ENCODE measurements around the gene EVC2.

The EVC2 gene

GRCh38 chr4:5683566-5683965 is 24.8 kb downstream of the EVC2 start:
- no peak for DNase-seq (ENCODE audit: low spot score)

DNA sequence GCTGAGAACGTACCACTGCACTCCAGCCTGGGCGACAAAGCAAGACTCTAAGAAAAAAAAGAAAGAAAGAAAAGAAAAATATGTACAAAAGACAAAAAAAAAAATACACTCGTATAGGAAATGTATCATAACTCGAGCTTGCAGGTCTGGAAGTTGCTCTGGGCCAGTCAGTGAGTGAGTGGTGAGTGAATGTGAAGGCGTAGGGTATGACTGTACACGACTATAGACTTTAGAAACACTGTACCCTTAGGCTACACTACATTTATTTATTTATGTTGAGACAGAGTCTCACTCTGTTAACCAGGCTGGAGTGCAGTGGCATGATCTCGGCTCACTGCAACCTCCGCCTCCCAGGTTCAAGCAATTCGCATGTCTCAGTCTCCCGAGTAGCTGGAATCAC is 29.4 kb downstream of the EVC2 start:
- no peak for DNase-seq (ENCODE audit: low spot score)

DNA sequence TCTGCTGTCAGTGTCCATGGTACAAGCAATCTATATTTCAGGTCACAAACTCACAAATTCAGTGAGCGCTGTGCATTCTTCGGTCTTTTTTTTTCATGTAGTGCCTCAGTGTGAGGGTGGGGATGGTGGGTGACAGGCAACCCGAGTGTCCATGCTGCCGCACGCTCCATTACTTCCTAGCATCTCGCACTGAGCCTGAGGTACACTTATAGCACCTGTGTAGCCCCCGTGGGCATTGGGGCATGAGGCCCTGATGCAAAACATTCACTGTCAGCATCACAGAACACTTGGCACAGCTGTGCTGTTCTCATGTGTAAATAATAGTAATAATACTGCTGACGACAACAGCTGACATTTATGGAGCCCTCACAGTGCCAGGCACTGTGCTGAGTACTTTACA is 31.6 kb downstream of the EVC2 start:
- peak; percentile 5 for DNase-seq (ENCODE audit: low spot score)

DNA sequence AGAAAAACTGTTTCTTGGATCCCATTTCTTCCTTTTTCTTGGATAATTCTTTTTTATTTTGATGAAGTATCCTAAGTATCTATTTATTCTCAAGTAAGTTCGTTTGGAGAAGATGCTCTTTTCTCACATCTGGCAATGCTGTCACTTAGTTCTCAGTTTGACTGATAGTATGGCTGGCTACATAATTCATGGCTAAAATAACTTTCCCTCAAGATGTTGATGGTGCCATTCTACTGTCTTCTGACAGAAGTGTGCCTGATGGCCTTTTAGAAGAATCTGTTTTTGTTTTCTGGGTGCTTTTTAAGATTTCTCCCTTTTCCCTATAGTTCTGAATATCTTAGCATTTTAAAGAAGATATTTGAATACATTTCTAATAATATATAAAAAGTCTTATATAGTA is 41.6 kb downstream of the EVC2 start:
- DNase-seq (ENCODE audit: low spot score): no peak

- DNase-seq (ENCODE audit: low spot score): no peak
Observed at GRCh38 chr4:5664778-5665177, 43.6 kb downstream of the EVC2 start.

- DNase-seq (ENCODE audit: low spot score): no peak
Observed at GRCh38 chr4:5662555-5662954, 45.8 kb downstream of the EVC2 start.

DNA sequence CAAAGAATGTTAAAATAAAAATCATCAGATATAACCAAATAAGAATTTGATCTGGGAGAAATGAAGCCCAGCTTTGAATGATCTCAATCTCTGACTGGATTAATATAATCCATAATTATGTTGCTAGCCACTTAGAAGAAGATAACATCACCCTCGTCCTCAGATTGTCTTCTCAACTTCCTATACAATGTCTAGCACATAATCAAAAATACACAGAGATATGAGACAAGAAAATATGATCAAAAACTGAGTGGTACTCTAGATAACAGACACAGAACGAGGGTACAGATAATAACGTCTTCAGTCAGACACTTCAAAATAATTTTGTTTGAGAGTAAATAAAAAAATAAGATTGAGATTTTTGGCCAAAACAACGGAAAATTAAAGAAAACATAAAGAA is 47.1 kb downstream of the EVC2 start:
- no peak for DNase-seq (ENCODE audit: low spot score)

- no peak for DNase-seq (ENCODE audit: low spot score)
Observed at GRCh38 chr4:5660185-5660584, 48.2 kb downstream of the EVC2 start.

DNA sequence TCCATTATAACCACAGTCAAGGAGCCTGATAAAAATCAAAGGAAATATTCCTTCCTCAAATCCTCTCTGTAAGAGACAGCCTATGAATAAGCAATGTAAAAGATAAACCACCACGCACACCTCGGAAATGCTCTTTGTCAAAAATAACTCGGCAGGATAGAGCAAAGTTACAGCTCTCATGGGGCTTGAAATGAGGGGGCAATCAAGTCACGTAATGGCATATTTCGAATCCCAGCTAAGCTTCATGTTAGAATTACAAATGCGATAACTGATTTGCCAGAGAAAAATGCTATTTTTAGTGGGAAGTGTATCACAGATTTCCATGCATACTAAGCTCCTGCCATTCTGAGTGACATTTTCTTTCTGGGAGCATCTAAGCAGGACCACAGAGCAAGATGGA is 49.4 kb downstream of the EVC2 start:
- DNase-seq (ENCODE audit: low spot score): no peak

DNA sequence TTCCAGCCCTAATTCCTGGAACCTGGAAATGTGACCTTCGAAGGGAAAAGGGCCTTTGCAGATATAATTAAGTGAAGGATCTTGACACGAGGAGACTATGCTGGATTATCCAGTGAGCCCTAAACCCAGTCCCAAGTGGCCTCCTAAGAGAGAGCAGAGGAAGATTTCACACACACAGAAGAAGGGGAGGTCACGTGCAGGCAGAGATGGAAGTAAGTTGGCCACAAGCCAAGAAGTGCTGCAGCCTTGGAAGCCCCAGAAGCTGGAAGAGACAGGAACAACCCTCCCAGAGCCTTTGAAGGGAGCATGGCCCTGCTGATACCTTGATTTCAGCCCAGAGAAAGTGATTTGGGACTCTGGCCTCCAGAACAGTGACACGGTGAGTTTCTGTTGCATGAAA is 51.9 kb downstream of the EVC2 start:
- no peak for DNase-seq (ENCODE audit: low spot score)

- no peak for DNase-seq (ENCODE audit: low spot score)
Observed at GRCh38 chr4:5654791-5655190, 53.6 kb downstream of the EVC2 start.

DNA sequence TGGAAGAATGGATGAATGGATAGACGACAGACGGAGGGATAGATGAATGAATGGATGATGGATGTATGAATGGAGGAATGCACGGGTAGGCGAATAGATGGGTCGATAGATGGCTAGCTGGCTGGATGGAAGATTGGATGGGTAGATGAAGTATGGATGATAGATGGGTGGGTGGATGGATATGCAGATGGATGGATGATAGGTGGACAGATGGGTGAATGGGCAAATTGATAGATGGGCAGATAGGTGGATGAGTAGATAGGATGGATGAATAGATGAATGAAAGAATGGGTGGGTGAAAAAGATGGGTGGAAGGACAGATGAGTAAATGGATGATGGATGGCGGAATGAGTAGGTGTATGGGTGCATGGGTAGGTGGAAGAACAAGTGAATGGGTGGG is 57.3 kb downstream of the EVC2 start:
- DNase-seq (ENCODE audit: low spot score): no peak

GRCh38 chr4:5650040-5650439 is 58.3 kb downstream of the EVC2 start:
- DNase-seq (ENCODE audit: low spot score): no peak

GRCh38 chr4:5647351-5647750 is 61.0 kb downstream of the EVC2 start:
- DNase-seq (ENCODE audit: low spot score): no peak

- DNase-seq (ENCODE audit: low spot score): no peak
Observed at GRCh38 chr4:5640096-5640495, 68.3 kb downstream of the EVC2 start.

GRCh38 chr4:5639556-5639955 is 68.8 kb downstream of the EVC2 start:
- no peak for DNase-seq (ENCODE audit: low spot score)

GRCh38 chr4:5638976-5639375 is 69.4 kb downstream of the EVC2 start:
- no peak for DNase-seq (ENCODE audit: low spot score)

- DNase-seq (ENCODE audit: low spot score): no peak
Observed at GRCh38 chr4:5638316-5638715, 70.0 kb downstream of the EVC2 start.

DNA sequence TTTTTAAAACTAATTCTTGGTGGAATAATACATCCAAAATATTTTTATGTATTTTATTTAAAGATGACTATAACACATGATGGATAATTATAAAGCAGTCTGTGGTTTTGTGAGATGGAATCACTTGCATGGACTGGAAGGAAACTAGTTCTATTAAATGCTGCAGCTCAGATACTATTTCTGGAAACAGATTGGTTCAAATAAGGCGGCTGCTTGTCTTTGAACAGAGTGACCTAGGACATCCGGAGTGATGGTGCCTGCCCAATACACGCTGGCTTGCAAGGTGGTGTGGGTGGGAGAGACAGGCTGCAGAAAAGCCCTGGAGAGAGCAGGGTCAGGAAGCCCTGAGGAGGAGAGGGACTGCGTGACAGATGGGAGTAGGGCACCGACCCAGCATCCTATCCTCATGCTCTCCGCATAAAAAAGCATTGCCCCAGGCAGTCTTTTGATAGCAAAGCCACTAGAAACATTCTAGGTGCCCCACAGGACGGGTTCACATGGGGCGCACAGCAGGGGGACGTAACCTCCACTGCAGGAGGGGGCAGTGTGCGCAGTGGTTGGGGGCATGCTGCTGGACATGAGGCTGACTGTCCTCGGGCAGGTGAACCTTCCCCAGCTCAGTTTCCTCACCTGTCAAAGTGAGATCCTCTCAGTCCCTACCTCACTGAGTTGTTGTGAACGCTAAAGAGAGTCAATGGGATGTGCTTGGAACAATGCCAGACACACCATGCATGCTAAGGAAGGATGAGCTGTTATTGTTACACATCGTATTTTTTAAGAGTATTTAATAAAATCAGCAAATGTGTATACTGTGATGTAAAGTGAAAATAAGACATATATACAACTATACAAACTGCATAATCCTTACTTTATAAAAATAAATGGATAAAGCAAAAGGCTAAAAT is 71.3 kb downstream of the EVC2 start:
- DNase-seq (ENCODE audit: low spot score): no peak

GRCh38 chr4:5635826-5636195 is 72.5 kb downstream of the EVC2 start:
- DNase-seq (ENCODE audit: low spot score): no peak

GRCh38 chr4:5632571-5632970 is 75.8 kb downstream of the EVC2 start:
- DNase-seq (ENCODE audit: low spot score): no peak

- DNase-seq (ENCODE audit: low spot score): no peak
Observed at GRCh38 chr4:5632066-5632440, 76.3 kb downstream of the EVC2 start.

DNA sequence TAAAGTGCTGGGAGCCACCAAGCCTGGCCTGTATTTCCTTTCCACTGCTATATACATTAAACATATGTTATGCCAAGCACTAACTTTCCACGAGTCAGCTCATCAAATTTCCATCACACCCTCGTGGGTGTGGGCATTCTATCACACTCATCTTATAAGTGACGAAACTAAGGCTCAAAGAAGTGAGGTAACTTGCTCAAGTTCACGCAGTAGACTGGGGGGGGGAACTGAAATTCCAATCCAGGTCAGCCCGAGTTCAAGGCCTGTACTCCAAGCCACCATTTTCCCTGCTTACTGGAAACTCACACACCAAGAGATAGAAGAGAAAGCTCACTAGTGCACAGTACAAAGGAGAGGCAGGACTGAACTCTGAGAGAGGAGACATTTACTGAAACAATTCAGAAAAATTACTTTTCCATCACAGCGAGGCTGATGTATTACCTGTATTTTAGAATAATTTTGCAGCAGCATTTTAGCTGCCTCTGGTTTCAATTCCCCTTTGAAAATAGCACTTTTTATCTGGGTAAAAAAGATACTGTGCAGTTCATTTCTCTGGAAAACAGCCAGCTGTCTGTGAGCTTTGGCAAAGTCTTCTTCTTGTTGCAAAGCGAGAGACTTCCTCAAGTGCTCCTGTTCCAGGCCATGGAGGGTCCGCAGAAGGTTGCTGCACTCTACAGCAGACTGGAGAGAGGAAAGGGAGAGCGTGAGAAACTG is 76.8 kb downstream of the EVC2 start:
- no peak for DNase-seq (ENCODE audit: low spot score)

- DNase-seq (ENCODE audit: low spot score): no peak
Observed at GRCh38 chr4:5630762-5631161, 77.6 kb downstream of the EVC2 start.

All from NAMALWA (cell line).